Testis (tissue), 3 donors: ENCODE results near the gene KIAA0586. TPM values are rescaled to one million over a fixed set of nuclear protein-coding genes. Genes with fewer than 3 reads are reported as not detected.

Experiments
- DNase-seq: peaks from one replicate; pipeline ENCODE4 v3.0.0-alpha.2; 2019
- H3K27ac ChIP-seq, 2 donors: fragments of 200-600 bp; sonication (generic); one replicate each; pipeline ENCODE4 v1.5.1; 2019
- H3K27me3 ChIP-seq: fragments of 200-600 bp; sonication (generic); one replicate; pipeline ENCODE4 v1.5.1; 2019
- H3K36me3 ChIP-seq: fragments of 200-600 bp; sonication (generic); one replicate; pipeline ENCODE4 v1.5.1; 2017; ENCODE audit warnings: low read depth; ENCODE audit errors: missing control alignments
- H3K4me1 ChIP-seq: fragments of 200-600 bp; sonication (generic); one replicate; pipeline ENCODE4 v1.5.1; 2019
- H3K4me3 ChIP-seq, 2 donors: fragments of 200-600 bp; sonication (generic); one replicate each; pipeline ENCODE4 v1.5.1; 2017 to 2019
- H3K9me3 ChIP-seq: fragments of 200-600 bp; sonication (generic); one replicate; pipeline ENCODE4 v1.5.1; 2017
- CTCF ChIP-seq, 3 experiments: fragments of 450-650 bp in 2 of 3; fragments of 200-600 bp in 1 of 3; sonication (generic) in 1 of 3; IDR thresholded peaks; one replicate each; pipeline ENCODE4 v1.5.1; 2016 to 2019; ENCODE audit warnings: antibody characterized with exemption in 3 of 3, mild to moderate bottlenecking in 2 of 3, moderate library complexity in 1 of 3
- POLR2A ChIP-seq: fragments of 450-650 bp; IDR thresholded peaks from one replicate; pipeline ENCODE4 v1.6.1; 2017; ENCODE audit warnings: antibody characterized with exemption, mild to moderate bottlenecking, moderate library complexity
- WGBS, 2 donors: methylation state at CpG; one replicate each; pipeline ENCODE4 v1.1.5; 2018; 5-methylcytosine and 5-hydroxymethylcytosine counted together
- intact Hi-C: fragments of 100-400 bp; cut with DNase I; formaldehyde crosslinking; loops from one replicate; pipeline ENCODE4 v1.15.1; 2023; ENCODE audit warnings: low total_unique reads
- polyA plus RNA-seq: library from polyadenylated mRNA; stranded (reverse); fragments of 350-450 nt; fragmentation: Illumina TruSeq; extraction: RNeasy Lipid Tissue Mini Kit (QIAGEN cat#74804); gene quantifications from one replicate; pipeline ENCODE4 v1.2.3, GENCODE V29; 2014; ENCODE audit warnings: low read depth, low replicate concordance; ENCODE audit not compliant: insufficient read depth
- total RNA-seq, 2 donors: library from RNA; depleted of rRNA; stranded (reverse); fragments of >200 nt; gene quantifications; one replicate each; pipeline ENCODE4 v1.2.3, GENCODE V29; 2016

KIAA0586 gene
- total and polyA plus RNA-seq, 3 donors from 2014 or later, result 38.7 to 62.0 (median 46.2) TPM

DNA sequence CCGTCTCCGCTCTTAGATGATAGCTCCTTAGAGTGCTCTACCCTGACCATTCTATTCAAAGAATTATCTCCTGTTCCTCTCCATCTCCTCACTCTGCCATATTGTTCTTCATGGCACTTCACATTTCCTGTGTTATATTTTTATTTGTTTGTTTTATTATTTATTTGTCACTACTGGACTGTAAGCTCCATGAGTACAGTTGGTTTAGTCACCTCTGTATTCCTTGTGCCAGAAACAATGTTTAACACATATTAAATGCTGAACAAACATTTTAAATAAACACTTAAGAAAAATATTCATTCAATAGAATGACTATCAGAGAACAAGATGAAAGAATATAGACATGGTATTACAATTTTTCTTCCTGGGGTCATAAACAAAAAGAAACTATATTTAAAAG is 35.6 kb downstream of the KIAA0586 start:
- H3K9me3 ChIP-seq, result no peaks in the 10 kb centered on the region
- 93 to 98% methylated on average over 2 of the region's 2 CpGs for WGBS, 2 donors

DNA sequence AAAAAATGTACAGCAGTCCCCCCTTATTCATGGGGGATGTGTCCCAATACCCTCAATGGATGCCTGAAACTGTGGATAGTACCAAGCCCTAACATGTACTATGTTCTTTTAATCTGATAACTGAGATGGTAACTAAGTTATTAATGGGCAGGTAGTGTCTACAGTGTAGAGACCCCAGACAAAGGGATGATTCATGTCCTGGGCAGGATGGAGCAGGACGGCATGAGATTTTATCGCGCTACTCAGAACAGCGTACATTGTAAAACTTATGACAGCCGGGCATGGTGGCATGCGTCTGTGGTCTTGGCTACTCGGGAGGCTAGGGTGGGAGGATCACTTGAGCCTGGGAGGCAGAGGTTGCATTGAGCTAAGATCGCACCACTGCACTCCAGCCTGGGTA is 37.1 kb downstream of the KIAA0586 start:
- Histone ChIP-seq H3K4me3 (no peak overlapping the region), H3K27me3 (no peaks in the 10 kb centered on the region), H3K4me1 (no peaks in the 10 kb centered on the region), H3K9me3 (no peaks in the 10 kb centered on the region), H3K27ac (no peak overlapping the region), H3K36me3 (no peaks in the 10 kb centered on the region)
- TF ChIP-seq CTCF (IDR thresholded peaks at IDR 0.05) (no peak), POLR2A (no peak)
- intact Hi-C loops, result no loop called here
- no peak for DNase-seq
- WGBS, 2 donors, result 89 to 95% methylated on average over 8 of the region's 8 CpGs

More for the DNA sequence above, 35.6 kb downstream of the KIAA0586 start:
- TF ChIP-seq CTCF (IDR thresholded peaks at IDR 0.05) (no peak), POLR2A (no peak)
- Histone ChIP-seq H3K4me1 (no peaks in the 10 kb centered on the region), H3K27me3 (no peaks in the 10 kb centered on the region), H3K27ac (no peak overlapping the region), H3K4me3 (no peak overlapping the region), H3K36me3 (no peaks in the 10 kb centered on the region)
- DNase-seq, result no peak
- intact Hi-C loops, result no loop called here

GRCh38 chr14:58465421-58465820 is 37.9 kb downstream of the KIAA0586 start:
- Histone ChIP-seq H3K4me3 (no peak overlapping the region), H3K27ac (no peak overlapping the region), H3K36me3 (no peaks in the 10 kb centered on the region), H3K4me1 (no peaks in the 10 kb centered on the region), H3K9me3 (no peaks in the 10 kb centered on the region), H3K27me3 (no peaks in the 10 kb centered on the region)
- intact Hi-C loops, result no loop called here
- no peak for DNase-seq
- WGBS, 2 donors, result 88 to 89% methylated on average over 2 of the region's 2 CpGs
- TF ChIP-seq CTCF (IDR thresholded peaks at IDR 0.05) (no peak), POLR2A (no peak)

DNA sequence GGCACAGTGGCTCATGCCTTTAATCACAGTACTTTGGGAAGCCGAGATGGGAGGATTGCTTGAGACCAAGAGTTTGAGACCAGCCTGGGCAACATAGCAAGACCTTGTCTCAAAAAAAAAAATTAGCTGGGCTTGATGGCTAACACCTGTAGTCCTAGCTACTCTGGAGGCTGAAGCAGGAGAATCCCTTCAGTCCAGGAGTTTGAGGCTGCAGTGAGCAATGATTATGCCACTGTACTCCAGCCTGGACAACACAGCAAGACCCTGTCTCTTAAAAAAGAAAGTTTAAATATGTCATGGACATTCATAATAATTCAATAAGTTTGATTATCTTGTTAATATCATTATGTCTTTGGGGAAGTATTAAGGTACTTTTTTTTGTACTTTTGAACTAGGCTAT is 38.9 kb downstream of the KIAA0586 start:
- 89 to 97% methylated on average over 1 of the region's 1 CpG for WGBS, 2 donors
- Histone ChIP-seq H3K4me3 (no peak overlapping the region), H3K9me3 (no peaks in the 10 kb centered on the region), H3K27me3 (no peaks in the 10 kb centered on the region), H3K27ac (no peak overlapping the region), H3K36me3 (no peaks in the 10 kb centered on the region), H3K4me1 (no peaks in the 10 kb centered on the region)
- intact Hi-C loops, result no loop called here
- TF ChIP-seq CTCF (IDR thresholded peaks at IDR 0.05) (no peak), POLR2A (no peak)
- no peak for DNase-seq

GRCh38 chr14:58467575-58467974 is 40.1 kb downstream of the KIAA0586 start:
- Histone ChIP-seq H3K27me3 (no peaks in the 10 kb centered on the region), H3K4me1 (no peaks in the 10 kb centered on the region), H3K9me3 (no peaks in the 10 kb centered on the region), H3K27ac (no peak overlapping the region), H3K4me3 (no peak overlapping the region), H3K36me3 (no peaks in the 10 kb centered on the region)
- 91 to 98% methylated on average over 2 of the region's 2 CpGs for WGBS, 2 donors
- no peak for TF ChIP-seq CTCF (IDR thresholded peaks at IDR 0.05)
- no peak for TF ChIP-seq POLR2A
- intact Hi-C loops, result no loop called here
- DNase-seq, result no peak
